ENCODE results near the gene ZNF587. TPM values are rescaled to one million over a fixed set of nuclear protein-coding genes. Genes with fewer than 3 reads are reported as not detected.

ZNF587 gene
- total RNA-seq = 6.6 and 9.5 TPM in 2 replicates

DNA sequence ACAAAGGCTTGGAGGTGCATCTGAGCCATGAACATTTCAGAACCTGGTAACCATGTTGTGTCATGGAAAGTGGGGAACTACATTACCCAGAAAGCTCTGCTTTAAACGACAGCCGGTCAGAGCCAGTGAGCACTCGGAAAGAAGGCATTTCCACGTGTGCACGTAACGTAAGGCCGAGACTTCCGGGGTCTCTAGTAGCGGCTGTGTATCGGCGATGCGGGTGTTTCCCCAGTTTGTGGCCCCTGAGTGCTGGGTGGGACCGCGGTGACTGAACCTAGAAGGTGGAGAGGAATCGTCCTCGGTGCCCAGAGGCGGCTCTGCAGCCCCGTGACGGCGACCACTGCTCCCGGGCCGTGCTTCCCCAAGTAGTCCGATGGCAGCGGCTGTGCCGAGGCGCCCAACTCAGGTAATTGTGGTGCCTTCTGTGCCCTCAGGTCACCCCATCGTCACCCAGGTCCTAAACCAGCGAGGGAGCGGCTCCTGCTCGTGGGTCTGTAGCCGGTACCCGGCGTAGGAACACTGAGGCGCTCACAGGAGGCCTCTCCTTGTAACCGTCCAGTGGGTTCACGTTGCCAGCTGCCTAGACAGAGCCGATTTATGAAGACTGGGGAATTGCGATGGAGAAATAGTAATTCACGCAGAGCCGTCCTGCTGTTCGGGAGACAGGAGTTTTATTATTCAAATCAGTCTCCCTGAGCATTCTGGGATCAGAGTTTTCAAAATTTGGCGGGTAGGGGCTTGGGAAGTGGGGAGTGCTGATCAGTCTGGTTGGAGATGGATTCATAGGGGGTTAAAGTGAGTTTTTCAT is at the start of gene ZNF587:
ZNF587 (plus strand) TSS at position 194 of the 808 bp plus-strand sequence; CDS start at position 374, 180 bp downstream.

DNA sequence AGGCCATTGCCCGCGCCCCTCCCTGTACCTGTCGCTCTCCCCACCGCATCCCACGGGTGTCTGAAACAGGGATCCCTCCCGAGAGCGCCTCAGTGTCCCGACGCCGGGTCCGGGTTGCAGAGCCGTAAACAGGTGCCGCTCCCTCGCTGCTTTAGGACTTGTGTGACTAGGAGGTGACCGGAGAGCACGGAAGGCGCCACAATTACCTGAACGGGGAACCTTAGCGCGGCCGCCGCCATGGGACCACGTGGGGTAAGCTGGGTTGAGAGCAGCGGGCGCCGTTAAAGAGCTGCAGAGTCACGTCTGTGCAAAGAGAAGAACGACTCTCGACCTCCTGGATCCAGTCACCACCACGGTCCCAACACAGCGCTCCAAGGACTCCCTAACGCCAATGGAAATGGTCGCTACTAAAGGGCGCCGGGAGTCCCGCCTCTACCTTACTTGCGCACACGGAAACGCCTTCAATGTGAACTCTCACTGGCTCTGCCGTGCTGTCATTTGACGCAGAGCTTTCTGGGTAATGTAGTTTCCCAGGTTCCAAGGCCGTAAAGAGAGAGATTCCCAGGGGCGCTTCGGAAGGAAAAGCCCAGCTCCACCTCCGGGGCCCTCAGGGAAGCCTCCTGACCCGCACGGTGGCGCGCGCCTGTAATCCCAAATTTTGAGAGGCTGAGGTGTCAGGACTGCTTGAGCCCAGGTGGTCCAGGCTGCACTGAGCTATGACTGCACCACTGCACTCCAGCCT is 35.0 kb upstream of the ZNF587 start, which contains the start of gene ZNF552:
ZNF552 (minus strand) TSS at position 409 of the 742 bp plus-strand sequence; CDS start at position 239, 170 bp downstream.

DNA sequence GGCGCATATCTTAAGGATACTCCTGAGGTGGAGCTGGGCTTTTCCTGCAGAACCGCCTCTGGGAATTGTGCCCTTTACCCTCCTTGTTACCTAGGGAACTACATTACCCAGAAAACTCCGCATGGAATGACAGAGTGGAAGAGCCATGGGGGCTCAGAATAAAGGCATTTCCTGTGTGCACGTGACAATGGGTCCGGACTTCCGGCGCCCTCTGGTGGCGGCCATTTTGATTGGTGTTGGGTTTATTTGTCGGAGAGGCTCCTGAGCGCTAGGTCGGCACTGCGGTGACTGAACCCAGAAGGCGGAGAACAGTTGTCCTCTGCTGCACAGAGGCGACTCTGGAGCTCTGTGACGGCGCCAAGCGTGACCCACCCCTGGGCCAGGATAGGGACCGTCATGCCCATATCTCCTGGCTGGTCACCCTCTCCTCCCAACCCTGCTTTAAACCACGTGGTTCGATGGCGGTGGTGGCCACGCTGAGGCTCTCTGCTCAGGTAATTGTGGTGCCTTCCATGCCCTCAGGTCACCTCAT is 19.5 kb upstream of the ZNF587 start, which contains the start of gene ZNF587B:
ZNF587B (plus strand) TSS at position 229 of the 532 bp plus-strand sequence; CDS start at position 459, 230 bp downstream.

GRCh38 chr19:57888560-57889231 is 39.0 kb downstream of the ZNF587 start, which contains the start of gene ZNF814:
TSS of gene ZNF814 (minus strand) at chr19:57889037. CDS start at chr19:57888802, 235 bp downstream.

Other genes starting within 250 kb of the ZNF587 start
- gene ZNF530, start 250.0 kb upstream of the ZNF587 start, total RNA-seq = 1.6 and 2.3 TPM in 2 replicates
- 11.1 and 17.4 TPM in 2 replicates for gene ZNF134, start 235.6 kb upstream of the ZNF587 start, total RNA-seq
- gene ZNF211, start 216.7 kb upstream of the ZNF587 start, total RNA-seq = 4.6 and 5.2 TPM in 2 replicates
- gene ZSCAN4, start 180.9 kb upstream of the ZNF587 start, total RNA-seq = not detected in 2 replicates
- 3.6 and 5.9 TPM in 2 replicates for gene ZNF551, start 167.9 kb upstream of the ZNF587 start, total RNA-seq
- 1.0 and 2.0 TPM in 2 replicates for gene ZNF154, start 140.7 kb upstream of the ZNF587 start, total RNA-seq
- gene ZNF671, start 122.2 kb upstream of the ZNF587 start, total RNA-seq = 3.6 and 4.5 TPM in 2 replicates
- gene ZNF776, start 103.0 kb upstream of the ZNF587 start, total RNA-seq = 5.6 and 6.0 TPM in 2 replicates
- 4.2 and 7.3 TPM in 2 replicates for gene ZNF586, start 80.2 kb upstream of the ZNF587 start, total RNA-seq
- gene ZNF552, start 34.9 kb upstream of the ZNF587 start, total RNA-seq = 3.0 and 6.2 TPM in 2 replicates
- 8.0 and 15.1 TPM in 2 replicates for gene ZNF587B, start 19.6 kb upstream of the ZNF587 start, total RNA-seq
- 2.3 and 5.2 TPM in 2 replicates for gene ZNF814, start 39.2 kb downstream of the ZNF587 start, total RNA-seq
- 3.7 and 4.4 TPM in 2 replicates for gene ZNF417, start 66.7 kb downstream of the ZNF587 start, total RNA-seq
- 1.4 and 2.0 TPM in 2 replicates for gene ZNF418, start 85.5 kb downstream of the ZNF587 start, total RNA-seq
- 1.6 and 2.9 TPM in 2 replicates for gene ZNF256, start 97.8 kb downstream of the ZNF587 start, total RNA-seq
- 0.49 and 0.55 TPM in 2 replicates for gene C19orf18, start 124.7 kb downstream of the ZNF587 start, total RNA-seq
- 7.0 and 12.2 TPM in 2 replicates for gene ZNF606, start 153.0 kb downstream of the ZNF587 start, total RNA-seq
- gene ZSCAN1, start 184.2 kb downstream of the ZNF587 start, total RNA-seq = not detected in 2 replicates
- 0.46 and 3.0 TPM in 2 replicates for gene ZNF135, start 209.4 kb downstream of the ZNF587 start, total RNA-seq
- 23.6 and 37.2 TPM in 2 replicates for gene ZSCAN18, start 248.4 kb downstream of the ZNF587 start, total RNA-seq